ENCODE measurements around the gene TMEM37. TPM values are rescaled to one million over a fixed set of nuclear protein-coding genes. Genes with fewer than 3 reads are reported as not detected.
A peak's percentile ranks its signal among the peaks of the same experiment; 100 is the strongest.

Gene TMEM37
- total and polyA plus RNA-seq, 2 of the 13 experiments (the other 11 are each of a cell fraction or from before 2014, with no cell fraction given) = 37.7 to 115 TPM

DNA sequence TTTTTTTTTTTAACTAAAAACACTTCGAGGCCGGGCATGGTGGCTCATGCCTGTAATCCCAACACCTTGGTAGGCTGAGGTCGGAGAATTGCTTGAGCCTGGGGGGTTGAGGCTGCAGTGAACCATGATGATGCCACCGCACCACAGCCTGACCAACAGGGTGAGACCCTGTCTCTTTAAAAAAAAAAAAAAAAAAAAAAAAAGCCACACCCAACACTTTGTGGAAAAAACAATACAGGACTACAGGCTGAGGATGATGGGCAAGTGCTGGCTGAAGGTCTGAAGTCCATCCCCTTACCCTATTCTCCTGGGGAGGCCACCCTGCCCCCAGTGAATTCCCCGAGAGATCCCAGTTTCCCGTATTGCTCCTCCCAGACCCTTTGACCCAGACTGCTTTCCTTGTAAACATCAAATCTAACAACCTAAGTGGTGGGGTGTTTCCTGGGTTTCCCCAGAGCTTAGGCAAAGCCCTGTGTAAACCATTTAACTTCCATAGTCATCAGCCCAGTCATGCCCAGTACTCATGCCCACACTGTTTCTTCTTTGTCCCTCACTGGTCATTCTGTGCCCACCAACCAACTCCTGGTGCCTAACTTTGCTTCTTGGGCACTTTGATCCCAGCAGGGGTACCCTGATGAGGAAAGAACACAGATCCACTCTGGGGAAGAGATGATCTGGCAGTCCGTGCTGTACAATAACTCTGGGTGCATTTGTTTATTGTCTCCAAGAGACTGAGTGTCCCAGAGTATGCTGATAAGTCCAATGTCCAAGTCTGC is 5.8 kb upstream of the TMEM37 start (continued):
- no peak for TF ChIP-seq ZBTB37 (CRISPR knock-in tag; IDR thresholded peaks at IDR 0.05)
- TF ChIP-seq MEF2D (CRISPR knock-in tag; IDR thresholded peaks at IDR 0.05) = peak; percentile 64
- peak; percentile 77 for TF ChIP-seq ISL2 (CRISPR knock-in tag; IDR thresholded peaks at IDR 0.05)
- no peak for TF ChIP-seq RNF219 (CRISPR knock-in tag; IDR thresholded peaks at IDR 0.05)
- no peak for TF ChIP-seq CC2D1A (CRISPR knock-in tag; IDR thresholded peaks at IDR 0.05)
- TF ChIP-seq SMYD3 (CRISPR knock-in tag; IDR thresholded peaks at IDR 0.05) = 0 out of 2 replicates have a peak, but pooled peaks have one; percentile 34
- TF ChIP-seq ZNF569 (CRISPR knock-in tag; IDR thresholded peaks at IDR 0.05; ENCODE audit: borderline replicate concordance) = no peak
- TF ChIP-seq MAF1 (CRISPR knock-in tag; IDR thresholded peaks at IDR 0.05; ENCODE audit: borderline replicate concordance) = no peak
- TF ChIP-seq REXO4 (CRISPR knock-in tag; IDR thresholded peaks at IDR 0.05; ENCODE audit: borderline replicate concordance) = no peak
- TF ChIP-seq DNMT1 (CRISPR knock-in tag; IDR thresholded peaks at IDR 0.05) = no peak
- no peak for TF ChIP-seq ZNF619 (CRISPR knock-in tag; IDR thresholded peaks at IDR 0.05)
- TF ChIP-seq, protein P1, sequence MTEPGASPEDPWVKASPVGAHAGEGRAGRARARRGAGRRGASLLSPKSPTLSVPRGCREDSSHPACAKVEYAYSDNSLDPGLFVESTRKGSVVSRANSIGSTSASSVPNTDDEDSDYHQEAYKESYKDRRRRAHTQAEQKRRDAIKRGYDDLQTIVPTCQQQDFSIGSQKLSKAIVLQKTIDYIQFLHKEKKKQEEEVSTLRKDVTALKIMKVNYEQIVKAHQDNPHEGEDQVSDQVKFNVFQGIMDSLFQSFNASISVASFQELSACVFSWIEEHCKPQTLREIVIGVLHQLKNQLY (CRISPR knock-in tag; IDR thresholded peaks at IDR 0.05) = peak; percentile 95
- no peak for TF ChIP-seq ZNF256 (CRISPR knock-in tag; conservative IDR thresholded peaks at IDR 0.05)
- 0 out of 2 replicates have a peak, but pooled peaks have one; percentile 36 for TF ChIP-seq ZNF205 (CRISPR knock-in tag; IDR thresholded peaks at IDR 0.05)
- no peak for TF ChIP-seq ATF4 (CRISPR knock-in tag; IDR thresholded peaks at IDR 0.05)
- TF ChIP-seq, protein P2, sequence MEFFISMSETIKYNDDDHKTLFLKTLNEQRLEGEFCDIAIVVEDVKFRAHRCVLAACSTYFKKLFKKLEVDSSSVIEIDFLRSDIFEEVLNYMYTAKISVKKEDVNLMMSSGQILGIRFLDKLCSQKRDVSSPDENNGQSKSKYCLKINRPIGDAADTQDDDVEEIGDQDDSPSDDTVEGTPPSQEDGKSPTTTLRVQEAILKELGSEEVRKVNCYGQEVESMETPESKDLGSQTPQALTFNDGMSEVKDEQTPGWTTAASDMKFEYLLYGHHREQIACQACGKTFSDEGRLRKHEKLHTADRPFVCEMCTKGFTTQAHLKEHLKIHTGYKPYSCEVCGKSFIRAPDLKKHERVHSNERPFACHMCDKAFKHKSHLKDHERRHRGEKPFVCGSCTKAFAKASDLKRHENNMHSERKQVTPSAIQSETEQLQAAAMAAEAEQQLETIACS (CRISPR knock-in tag; IDR thresholded peaks at IDR 0.05) = no peak
- TF ChIP-seq, protein P3, sequence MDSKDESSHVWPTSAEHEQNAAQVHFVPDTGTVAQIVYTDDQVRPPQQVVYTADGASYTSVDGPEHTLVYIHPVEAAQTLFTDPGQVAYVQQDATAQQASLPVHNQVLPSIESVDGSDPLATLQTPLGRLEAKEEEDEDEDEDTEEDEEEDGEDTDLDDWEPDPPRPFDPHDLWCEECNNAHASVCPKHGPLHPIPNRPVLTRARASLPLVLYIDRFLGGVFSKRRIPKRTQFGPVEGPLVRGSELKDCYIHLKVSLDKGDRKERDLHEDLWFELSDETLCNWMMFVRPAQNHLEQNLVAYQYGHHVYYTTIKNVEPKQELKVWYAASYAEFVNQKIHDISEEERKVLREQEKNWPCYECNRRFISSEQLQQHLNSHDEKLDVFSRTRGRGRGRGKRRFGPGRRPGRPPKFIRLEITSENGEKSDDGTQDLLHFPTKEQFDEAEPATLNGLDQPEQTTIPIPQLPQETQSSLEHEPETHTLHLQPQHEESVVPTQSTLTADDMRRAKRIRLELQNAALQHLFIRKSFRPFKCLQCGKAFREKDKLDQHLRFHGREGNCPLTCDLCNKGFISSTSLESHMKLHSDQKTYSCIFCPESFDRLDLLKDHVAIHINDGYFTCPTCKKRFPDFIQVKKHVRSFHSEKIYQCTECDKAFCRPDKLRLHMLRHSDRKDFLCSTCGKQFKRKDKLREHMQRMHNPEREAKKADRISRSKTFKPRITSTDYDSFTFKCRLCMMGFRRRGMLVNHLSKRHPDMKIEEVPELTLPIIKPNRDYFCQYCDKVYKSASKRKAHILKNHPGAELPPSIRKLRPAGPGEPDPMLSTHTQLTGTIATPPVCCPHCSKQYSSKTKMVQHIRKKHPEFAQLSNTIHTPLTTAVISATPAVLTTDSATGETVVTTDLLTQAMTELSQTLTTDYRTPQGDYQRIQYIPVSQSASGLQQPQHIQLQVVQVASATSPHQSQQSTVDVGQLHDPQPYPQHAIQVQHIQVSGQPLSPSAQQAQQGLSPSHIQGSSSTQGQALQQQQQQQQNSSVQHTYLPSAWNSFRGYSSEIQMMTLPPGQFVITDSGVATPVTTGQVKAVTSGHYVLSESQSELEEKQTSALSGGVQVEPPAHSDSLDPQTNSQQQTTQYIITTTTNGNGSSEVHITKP (CRISPR knock-in tag; IDR thresholded peaks at IDR 0.05; ENCODE audit: low read depth) = peak; percentile 77; the same call in 1 of the 2 replicates
- no peak; the same call in 1 of the 2 replicates for TF ChIP-seq NFYB (CRISPR knock-in tag; IDR thresholded peaks at IDR 0.05)
- no peak for TF ChIP-seq STAT5B (CRISPR knock-in tag; IDR thresholded peaks at IDR 0.05)

Data from HepG2 (cell line).